HG03196 (cell line): Measurements from ENCODE around the gene MEAK7.

Source experiments
- ATAC-seq: cut with Tn5 transposase; IDR thresholded peaks from one replicate; pipeline ENCODE4 v1.9.1; 2021; ENCODE audit not compliant: unreplicated experiment

The MEAK7 gene

GRCh38 chr16:84495506-84495905, 9.0 kb downstream of the MEAK7 start:
- no peak for ATAC-seq

GRCh38 chr16:84489131-84489530, 15.3 kb downstream of the MEAK7 start:
- ATAC-seq: no peak

GRCh38 chr16:84487358-84487757, 17.1 kb downstream of the MEAK7 start:
- ATAC-seq: no peak

- ATAC-seq: no peak
Observed at GRCh38 chr16:84486551-84487235, 17.8 kb downstream of the MEAK7 start.

GRCh38 chr16:84486126-84486525, 18.3 kb downstream of the MEAK7 start:
- no peak for ATAC-seq

- ATAC-seq: no peak
Observed at GRCh38 chr16:84485255-84486010, 19.0 kb downstream of the MEAK7 start.

GRCh38 chr16:84484579-84485254, 19.7 kb downstream of the MEAK7 start:
- no peak for ATAC-seq

GRCh38 chr16:84483882-84484565, 20.4 kb downstream of the MEAK7 start:
- ATAC-seq: no peak

- ATAC-seq: no peak
Observed at GRCh38 chr16:84482951-84483881, 21.2 kb downstream of the MEAK7 start.

GRCh38 chr16:84482001-84482891, 22.2 kb downstream of the MEAK7 start:
- ATAC-seq: no peak

- no peak for ATAC-seq
Observed at GRCh38 chr16:84481051-84481735, 23.3 kb downstream of the MEAK7 start.

- ATAC-seq: no peak
Observed at GRCh38 chr16:84479716-84480450, 24.6 kb downstream of the MEAK7 start.

GRCh38 chr16:84478172-84478947, 26.1 kb downstream of the MEAK7 start:
- no peak for ATAC-seq

- no peak for ATAC-seq
Observed at GRCh38 chr16:84477661-84478060, 26.8 kb downstream of the MEAK7 start.

- no peak for ATAC-seq
Observed at GRCh38 chr16:84476401-84476800, 28.1 kb downstream of the MEAK7 start.

- ATAC-seq: no peak
Observed at GRCh38 chr16:84475643-84476240, 28.7 kb downstream of the MEAK7 start.

- ATAC-seq: no peak
Observed at GRCh38 chr16:84471966-84472365, 32.5 kb downstream of the MEAK7 start.
